IPS DF 4.7 (cell line): ENCODE measurements around the gene CFLAR.

Experiments
- DNase-seq: peaks from one replicate; pipeline ENCODE4 v3.0.0-alpha.2; 2013; ENCODE audit warnings: low spot score; ENCODE audit errors: extremely low read depth

The CFLAR gene

GRCh38 chr2:201216918-201217317 is 101.0 kb downstream of the CFLAR start:
- DNase-seq, result no peak

- DNase-seq, result no peak
Measured at GRCh38 chr2:201218780-201219179, 102.8 kb downstream of the CFLAR start.

- DNase-seq, result no peak
Measured at GRCh38 chr2:201219328-201220096, 103.5 kb downstream of the CFLAR start.

- DNase-seq, result no peak
Measured at GRCh38 chr2:201220102-201220570, 104.2 kb downstream of the CFLAR start.

- DNase-seq, result no peak
Measured at GRCh38 chr2:201223089-201224073, 107.4 kb downstream of the CFLAR start.
